HepG2 (cell line): ENCODE results near the gene LSM2. TPM values are rescaled to one million over a fixed set of nuclear protein-coding genes. Genes with fewer than 3 reads are reported as not detected.

Source experiments
- CENPT ChIP-seq: sonication (generic); formaldehyde crosslinking; IDR thresholded peaks from 2 replicates; pipeline ENCODE4 v1.8.0; 2022; ENCODE audit warnings: low read depth, mild to moderate bottlenecking, moderate library complexity, missing genetic modification reagents
- ELF4 ChIP-seq: sonication (generic); formaldehyde crosslinking; IDR thresholded peaks from 2 replicates; pipeline ENCODE4 v1.5.0; 2020; ENCODE audit warnings: missing genetic modification reagents, mild to moderate bottlenecking, moderate library complexity, borderline replicate concordance
- FOXA1 ChIP-seq, 2 experiments: fragments of 450-650 bp in 1 of 2; sonication (generic) in 1 of 2; formaldehyde crosslinking in 1 of 2; IDR thresholded peaks; 2 replicates each; pipeline versions ENCODE4 v1.4.0 to v1.6.1; 2016 to 2020; ENCODE audit warnings: missing genetic modification reagents in 1 of 2
- GLI4 ChIP-seq: sonication (generic); formaldehyde crosslinking; IDR thresholded peaks from 2 replicates; pipeline ENCODE4 v1.5.1; 2020; ENCODE audit warnings: missing genetic modification reagents, mild to moderate bottlenecking, moderate library complexity, borderline replicate concordance
- KMT2A ChIP-seq: sonication (generic); formaldehyde crosslinking; IDR thresholded peaks from 2 replicates; pipeline ENCODE4 v1.4.0; 2020; ENCODE audit warnings: missing genetic modification reagents
- PRPF4 ChIP-seq: fragments of 200-400 bp; formaldehyde crosslinking; IDR thresholded peaks from 2 replicates; pipeline ENCODE4 v1.6.1; 2016; ENCODE audit warnings: low read length, low read depth; ENCODE audit not compliant: poor library complexity, severe bottlenecking
- SALL2 ChIP-seq: sonication (generic); formaldehyde crosslinking; IDR thresholded peaks from 2 replicates; pipeline ENCODE4 v1.8.1; 2023; ENCODE audit warnings: mild to moderate bottlenecking, missing genetic modification reagents, inconsistent platforms
- TAF1 ChIP-seq: sonication (generic); formaldehyde crosslinking; IDR thresholded peaks from 2 replicates; pipeline ENCODE4 v1.4.0; 2020; ENCODE audit warnings: missing genetic modification reagents
- ZBTB38 ChIP-seq: sonication (generic); formaldehyde crosslinking; IDR thresholded peaks from 2 replicates; pipeline ENCODE4 v1.5.1; 2020; ENCODE audit warnings: mild to moderate bottlenecking, missing genetic modification reagents
- ZNF678 ChIP-seq: sonication (generic); formaldehyde crosslinking; IDR thresholded peaks from 2 replicates; pipeline ENCODE4 v1.4.0; 2020; ENCODE audit warnings: mild to moderate bottlenecking, missing genetic modification reagents
- ZNF841 ChIP-seq: sonication (generic); formaldehyde crosslinking; IDR thresholded peaks from 2 replicates; pipeline ENCODE4 v1.8.1; 2023; ENCODE audit warnings: missing genetic modification reagents, borderline replicate concordance
- polyA plus RNA-seq, 8 experiments: library from polyadenylated mRNA; depleted of rRNA in 3 of 8; stranded (reverse) in 7 of 8; unstranded in 1 of 8; fragments of >200 nt; fragmentation: Illumina TruSeq in 4 of 8; extraction: Trizol in 4 of 8; gene quantifications; 2 replicates each; pipeline versions ENCODE4 v1.2.1 to v1.2.3, GENCODE V29; 2011 to 2016; ENCODE audit warnings: low read depth in 4 of 8, missing spikeins in 1 of 8, mixed read lengths in 1 of 8; ENCODE audit not compliant: insufficient read depth in 1 of 8
- total RNA-seq, 5 experiments: library from RNA; depleted of rRNA; stranded (reverse); fragments of >200 nt; fragmentation: Illumina TruSeq; extraction: Trizol; gene quantifications; 2 replicates each; pipeline ENCODE4 v1.2.3, GENCODE V29; 2016; ENCODE audit warnings: low read depth in 1 of 5
- TF ChIP-seq, protein P1 (sequence below), 2 experiments: IDR thresholded peaks; 2 replicates each; pipeline ENCODE4 v1.6.1; 2011 to 2012; ENCODE audit warnings: low read length in 2 of 2, borderline replicate concordance in 1 of 2, low read depth in 1 of 2, mild to moderate bottlenecking in 1 of 2, moderate library complexity in 1 of 2
- TF ChIP-seq, protein P2 (sequence below): sonication (generic); formaldehyde crosslinking; IDR thresholded peaks from 2 replicates; pipeline ENCODE4 v1.8.1; 2023; ENCODE audit warnings: mild to moderate bottlenecking, inconsistent platforms, moderate library complexity, missing genetic modification reagents, borderline replicate concordance
- TF ChIP-seq, protein P3 (sequence below): sonication (generic); formaldehyde crosslinking; IDR thresholded peaks from 2 replicates; pipeline ENCODE4 v1.5.0; 2020; ENCODE audit warnings: mild to moderate bottlenecking, missing genetic modification reagents
- TF ChIP-seq, protein P4 (sequence below): sonication (generic); formaldehyde crosslinking; IDR thresholded peaks from 2 replicates; pipeline ENCODE4 v1.5.0; 2020; ENCODE audit warnings: missing genetic modification reagents
- TF ChIP-seq, protein P5 (sequence below): IDR thresholded peaks from 2 replicates; pipeline ENCODE4 v1.6.1; 2016; ENCODE audit warnings: mild to moderate bottlenecking, missing biosample characterization, missing genetic modification reagents
- TF ChIP-seq, protein P6 (sequence below): sonication (generic); formaldehyde crosslinking; IDR thresholded peaks from 2 replicates; pipeline ENCODE4 v1.4.0; 2020; ENCODE audit warnings: mild to moderate bottlenecking, missing genetic modification reagents, borderline replicate concordance

LSM2 gene
- total and polyA plus RNA-seq, 2 of the 13 experiments (the other 11 are each of a cell fraction or from before 2014, with no cell fraction given) = 69.4 to 90.5 TPM

DNA sequence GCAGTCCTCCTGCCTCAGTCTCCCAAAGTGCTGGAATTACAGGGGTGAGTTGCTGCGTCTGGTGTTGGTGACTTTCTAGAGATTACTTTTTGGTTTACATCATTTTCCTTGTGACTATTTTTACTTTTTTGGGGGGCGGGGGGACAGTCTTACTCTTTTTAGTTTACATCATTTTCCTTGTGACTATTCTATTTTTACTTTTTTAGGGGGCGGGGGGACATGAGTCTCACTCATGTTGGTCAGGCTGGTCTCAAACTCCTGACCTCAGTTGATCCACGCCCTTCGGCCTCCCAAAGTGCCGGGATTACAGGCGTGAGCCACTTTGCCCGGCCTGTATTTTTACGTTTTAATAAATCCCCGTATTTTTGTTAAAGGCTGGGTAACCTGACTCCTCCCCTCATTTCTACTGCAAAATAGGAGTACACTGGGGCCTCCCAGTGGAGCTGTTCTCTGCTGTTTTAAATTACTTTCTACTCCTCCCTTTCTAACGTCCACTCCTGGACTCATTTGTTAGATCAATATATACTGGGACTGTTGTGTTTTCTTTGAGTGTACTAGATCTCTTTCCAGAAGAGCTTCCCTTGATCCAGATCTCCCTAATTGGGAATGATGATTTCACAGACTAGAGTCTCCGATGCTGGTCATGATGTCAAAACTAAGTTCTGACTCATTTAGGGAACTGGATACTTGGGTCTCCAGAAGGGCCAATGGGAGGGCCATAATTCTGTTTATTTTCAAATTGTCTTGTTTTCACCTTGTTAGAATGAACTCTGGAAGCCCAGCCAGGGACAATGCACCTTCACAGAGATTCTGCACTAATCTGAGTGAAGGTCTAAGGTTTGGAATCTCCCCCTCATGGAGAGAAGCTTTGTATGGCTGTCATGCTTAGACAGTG, 30.0 kb upstream of the LSM2 start (continued):
- TF ChIP-seq, protein P1, sequence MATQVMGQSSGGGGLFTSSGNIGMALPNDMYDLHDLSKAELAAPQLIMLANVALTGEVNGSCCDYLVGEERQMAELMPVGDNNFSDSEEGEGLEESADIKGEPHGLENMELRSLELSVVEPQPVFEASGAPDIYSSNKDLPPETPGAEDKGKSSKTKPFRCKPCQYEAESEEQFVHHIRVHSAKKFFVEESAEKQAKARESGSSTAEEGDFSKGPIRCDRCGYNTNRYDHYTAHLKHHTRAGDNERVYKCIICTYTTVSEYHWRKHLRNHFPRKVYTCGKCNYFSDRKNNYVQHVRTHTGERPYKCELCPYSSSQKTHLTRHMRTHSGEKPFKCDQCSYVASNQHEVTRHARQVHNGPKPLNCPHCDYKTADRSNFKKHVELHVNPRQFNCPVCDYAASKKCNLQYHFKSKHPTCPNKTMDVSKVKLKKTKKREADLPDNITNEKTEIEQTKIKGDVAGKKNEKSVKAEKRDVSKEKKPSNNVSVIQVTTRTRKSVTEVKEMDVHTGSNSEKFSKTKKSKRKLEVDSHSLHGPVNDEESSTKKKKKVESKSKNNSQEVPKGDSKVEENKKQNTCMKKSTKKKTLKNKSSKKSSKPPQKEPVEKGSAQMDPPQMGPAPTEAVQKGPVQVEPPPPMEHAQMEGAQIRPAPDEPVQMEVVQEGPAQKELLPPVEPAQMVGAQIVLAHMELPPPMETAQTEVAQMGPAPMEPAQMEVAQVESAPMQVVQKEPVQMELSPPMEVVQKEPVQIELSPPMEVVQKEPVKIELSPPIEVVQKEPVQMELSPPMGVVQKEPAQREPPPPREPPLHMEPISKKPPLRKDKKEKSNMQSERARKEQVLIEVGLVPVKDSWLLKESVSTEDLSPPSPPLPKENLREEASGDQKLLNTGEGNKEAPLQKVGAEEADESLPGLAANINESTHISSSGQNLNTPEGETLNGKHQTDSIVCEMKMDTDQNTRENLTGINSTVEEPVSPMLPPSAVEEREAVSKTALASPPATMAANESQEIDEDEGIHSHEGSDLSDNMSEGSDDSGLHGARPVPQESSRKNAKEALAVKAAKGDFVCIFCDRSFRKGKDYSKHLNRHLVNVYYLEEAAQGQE (IDR thresholded peaks at IDR 0.05; ENCODE audit: borderline replicate concordance in 1 of 2, low read depth in 1 of 2, low read length in 2 of 2) = no peak
- TF ChIP-seq FOXA1 (IDR thresholded peaks at IDR 0.05) (no peak), FOXA1 (CRISPR knock-in tag; IDR thresholded peaks at IDR 0.05) (no peak), GLI4 (CRISPR knock-in tag) (no peak), CENPT (CRISPR knock-in tag) (no peak), ZBTB38 (CRISPR knock-in tag) (no peak), ELF4 (no peak), PRPF4 (no peak), ZNF841 (no peak), SALL2 (CRISPR knock-in tag) (no peak), KMT2A (CRISPR knock-in tag) (no peak), ZNF678 (CRISPR knock-in tag) (no peak), TAF1 (CRISPR knock-in tag) (peak; percentile 30; the same call in 1 of the 2 replicates)
- TF ChIP-seq, protein P2, sequence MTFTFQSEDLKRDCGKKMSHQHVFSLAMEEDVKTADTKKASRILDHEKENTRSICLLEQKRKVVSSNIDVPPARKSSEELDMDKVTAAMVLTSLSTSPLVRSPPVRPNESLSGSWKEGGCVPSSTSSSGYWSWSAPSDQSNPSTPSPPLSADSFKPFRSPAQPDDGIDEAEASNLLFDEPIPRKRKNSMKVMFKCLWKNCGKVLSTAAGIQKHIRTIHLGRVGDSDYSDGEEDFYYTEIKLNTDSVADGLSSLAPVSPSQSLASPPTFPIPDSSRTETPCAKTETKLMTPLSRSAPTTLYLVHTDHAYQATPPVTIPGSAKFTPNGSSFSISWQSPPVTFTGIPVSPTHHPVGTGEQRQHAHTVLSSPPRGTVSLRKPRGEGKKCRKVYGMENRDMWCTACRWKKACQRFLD (CRISPR knock-in tag) = no peak
- TF ChIP-seq, protein P3, sequence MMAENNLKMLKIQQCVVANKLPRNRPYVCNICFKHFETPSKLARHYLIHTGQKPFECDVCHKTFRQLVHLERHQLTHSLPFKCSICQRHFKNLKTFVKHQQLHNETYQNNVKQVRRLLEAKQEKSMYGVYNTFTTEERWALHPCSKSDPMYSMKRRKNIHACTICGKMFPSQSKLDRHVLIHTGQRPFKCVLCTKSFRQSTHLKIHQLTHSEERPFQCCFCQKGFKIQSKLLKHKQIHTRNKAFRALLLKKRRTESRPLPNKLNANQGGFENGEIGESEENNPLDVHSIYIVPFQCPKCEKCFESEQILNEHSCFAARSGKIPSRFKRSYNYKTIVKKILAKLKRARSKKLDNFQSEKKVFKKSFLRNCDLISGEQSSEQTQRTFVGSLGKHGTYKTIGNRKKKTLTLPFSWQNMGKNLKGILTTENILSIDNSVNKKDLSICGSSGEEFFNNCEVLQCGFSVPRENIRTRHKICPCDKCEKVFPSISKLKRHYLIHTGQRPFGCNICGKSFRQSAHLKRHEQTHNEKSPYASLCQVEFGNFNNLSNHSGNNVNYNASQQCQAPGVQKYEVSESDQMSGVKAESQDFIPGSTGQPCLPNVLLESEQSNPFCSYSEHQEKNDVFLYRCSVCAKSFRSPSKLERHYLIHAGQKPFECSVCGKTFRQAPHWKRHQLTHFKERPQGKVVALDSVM (CRISPR knock-in tag) = no peak
- TF ChIP-seq, protein P4, sequence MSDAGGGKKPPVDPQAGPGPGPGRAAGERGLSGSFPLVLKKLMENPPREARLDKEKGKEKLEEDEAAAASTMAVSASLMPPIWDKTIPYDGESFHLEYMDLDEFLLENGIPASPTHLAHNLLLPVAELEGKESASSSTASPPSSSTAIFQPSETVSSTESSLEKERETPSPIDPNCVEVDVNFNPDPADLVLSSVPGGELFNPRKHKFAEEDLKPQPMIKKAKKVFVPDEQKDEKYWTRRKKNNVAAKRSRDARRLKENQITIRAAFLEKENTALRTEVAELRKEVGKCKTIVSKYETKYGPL (CRISPR knock-in tag) = no peak
- TF ChIP-seq, protein P5, sequence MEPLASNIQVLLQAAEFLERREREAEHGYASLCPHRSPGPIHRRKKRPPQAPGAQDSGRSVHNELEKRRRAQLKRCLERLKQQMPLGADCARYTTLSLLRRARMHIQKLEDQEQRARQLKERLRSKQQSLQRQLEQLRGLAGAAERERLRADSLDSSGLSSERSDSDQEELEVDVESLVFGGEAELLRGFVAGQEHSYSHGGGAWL (CRISPR knock-in tag) = no peak
- TF ChIP-seq, protein P6, sequence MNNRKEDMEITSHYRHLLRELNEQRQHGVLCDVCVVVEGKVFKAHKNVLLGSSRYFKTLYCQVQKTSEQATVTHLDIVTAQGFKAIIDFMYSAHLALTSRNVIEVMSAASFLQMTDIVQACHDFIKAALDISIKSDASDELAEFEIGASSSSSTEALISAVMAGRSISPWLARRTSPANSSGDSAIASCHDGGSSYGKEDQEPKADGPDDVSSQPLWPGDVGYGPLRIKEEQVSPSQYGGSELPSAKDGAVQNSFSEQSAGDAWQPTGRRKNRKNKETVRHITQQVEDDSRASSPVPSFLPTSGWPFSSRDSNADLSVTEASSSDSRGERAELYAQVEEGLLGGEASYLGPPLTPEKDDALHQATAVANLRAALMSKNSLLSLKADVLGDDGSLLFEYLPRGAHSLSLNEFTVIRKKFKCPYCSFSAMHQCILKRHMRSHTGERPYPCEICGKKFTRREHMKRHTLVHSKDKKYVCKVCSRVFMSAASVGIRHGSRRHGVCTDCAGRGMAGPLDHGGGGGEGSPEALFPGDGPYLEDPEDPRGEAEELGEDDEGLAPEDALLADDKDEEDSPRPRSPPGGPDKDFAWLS = no peak
